ENCODE data around the gene SLC28A3. TPM values are rescaled to one million over a fixed set of nuclear protein-coding genes. Genes with fewer than 3 reads are reported as not detected.
A peak's percentile ranks its signal among the peaks of the same experiment; 100 is the strongest.

The SLC28A3 gene
- total RNA-seq (2021; fragmentation: NEBNext Ultra II Directional; extraction: Animal tissue kit (Norgen Biotek cat#: 25700)): not detected in 2 replicates
- polyA plus RNA-seq (2011; rRNA removed): 0.02 TPM in 1 of 2 replicates, not detected in the other
- polyA plus RNA-seq (2011; cell fraction: cytosol; rRNA removed): 0.01 TPM
- not detected for polyA plus RNA-seq (2011; cell fraction: nucleus; rRNA removed)
- not detected in 4 replicates for polyA plus RNA-seq (2012, experiment 1 of 2)
- polyA plus RNA-seq (2012, experiment 2 of 2): not detected
- 0.02 TPM for polyA plus RNA-seq (2013, experiment 1 of 2)
- polyA plus RNA-seq (2013, experiment 2 of 2): 0.02 TPM
- not detected in 2 replicates for polyA minus RNA-seq (2011; rRNA and poly(A)+ RNA removed)
- polyA minus RNA-seq (2011; cell fraction: cytosol; rRNA and poly(A)+ RNA removed): not detected
- polyA minus RNA-seq (2011; cell fraction: nucleus; rRNA and poly(A)+ RNA removed): not detected
- long read RNA-seq, experiment 1: 0 reads
- long read RNA-seq, experiment 2: 0 reads

GRCh38 chr9:84340535-84340934 lies at the start of gene SLC28A3:
SLC28A3 (minus strand) TSS chr9:84340758; CDS start chr9:84340633, 125 bp downstream.
- CTCF ChIA-PET (ENCODE audit: partially characterized antibody): no interaction called here
- no peak within 1 kb of the TSS for H2BK20ac ChIP-seq (ENCODE audit: low read length)
- no peak within 1 kb of the TSS; a peak in 1 of 8 replicates for H3K4me3 ChIP-seq (ENCODE audit: extremely low read depth in 1 of 4, insufficient read depth in 2 of 4, low read depth in 3 of 4, low read length in 4 of 4)
- FAIRE-seq (no peak), DNase-seq (ENCODE audit: low read depth in 1 of 2, low spot score in 2 of 2) (no peak)
- H3K9me3 ChIP-seq (ENCODE audit: insufficient read depth in 2 of 2, low read depth in 1 of 2, low read length in 1 of 2): no peaks in the 10 kb centered on the region
- no peak within 1 kb of the TSS for H3K23ac ChIP-seq (ENCODE audit: insufficient read length)
- 0 out of 2 replicates have a peak within 1 kb of the TSS, but pooled peaks have one; percentile 27 for H2AFZ ChIP-seq (ENCODE audit: low read length)
- no peak within 1 kb of the TSS for H3K27ac ChIP-seq (ENCODE audit: low read depth, low read length)
- no peak within 1 kb of the TSS for H3K14ac ChIP-seq (ENCODE audit: insufficient read length)
- H3K18ac ChIP-seq (ENCODE audit: extremely low read depth, low read length): no peak within 1 kb of the TSS
- no peak within 1 kb of the TSS for H2BK120ac ChIP-seq (replicated peaks; ENCODE audit: low read depth, low read length)
- no peak within 1 kb of the TSS for H3K56ac ChIP-seq (replicated peaks; ENCODE audit: insufficient read length, low read depth, low read length)
- H3K79me1 ChIP-seq (ENCODE audit: low read depth, low read length): no peaks in the 10 kb centered on the region
- H3K36me3 ChIP-seq (ENCODE audit: control insufficient read depth in 2 of 4, insufficient read depth in 4 of 4, low read length in 3 of 4): no peaks in the 10 kb centered on the region
- H3K79me2 ChIP-seq (ENCODE audit: control insufficient read depth in 1 of 2, insufficient read depth in 2 of 2, low read length in 2 of 2): no peaks in the 10 kb centered on the region
- peaks cover 0 to 3% (median 0%) of the 10 kb centered on the region in 4 experiments; a peak in 3 of 7 replicates for H3K4me1 ChIP-seq (replicated peaks in 1 of 4; ENCODE audit: control insufficient read depth in 3 of 4, insufficient read depth in 4 of 4, low read length in 3 of 4)
- no peaks in the 10 kb centered on the region for H3K27me3 ChIP-seq (replicated peaks in 1 of 4; ENCODE audit: control insufficient read depth in 3 of 4, extremely low read depth in 1 of 4, insufficient read depth in 3 of 4, low read length in 3 of 4)
- POLR2A ChIA-PET (ENCODE audit: partially characterized antibody): no interaction called here
- no peak within 1 kb of the TSS for H4K91ac ChIP-seq (replicated peaks; ENCODE audit: insufficient read length, low read length)
- no peaks in the 10 kb centered on the region for H4K20me1 ChIP-seq (replicated peaks in 1 of 2; ENCODE audit: control insufficient read depth in 1 of 2, insufficient read depth in 2 of 2, low read length in 2 of 2)
- no peak within 1 kb of the TSS for H3K4ac ChIP-seq (replicated peaks; ENCODE audit: insufficient read length, low read depth, low read length)
- no peak within 1 kb of the TSS for H2BK15ac ChIP-seq (ENCODE audit: low read length)
- no peak within 1 kb of the TSS for H2BK12ac ChIP-seq (ENCODE audit: low read depth, low read length)
- peak within 1 kb of the TSS in 1 of 2 experiments; percentile 26; a peak in 3 of 4 replicates for H3K4me2 ChIP-seq (ENCODE audit: insufficient read depth in 1 of 2, low read depth in 2 of 2, low read length in 2 of 2)
- 71% methylated on average over 4 of the region's 5 CpGs; no CpG with 5 or more reads in 1 of the 2 experiments for WGBS, 2 experiments (ENCODE audit: extremely low coverage in 1 of 2, insufficient coverage in 1 of 2, insufficient read length in 1 of 2, insufficient replicate concordance in 2 of 2, low coverage in 1 of 2, low lambda C conversion rate in 2 of 2, missing lambda C conversion rate in 1 of 2)
- no peak within 1 kb of the TSS for H3K9ac ChIP-seq (replicated peaks in 1 of 4; ENCODE audit: extremely low read depth in 1 of 4, low read depth in 3 of 4, low read length in 3 of 4)
- no peak within 1 kb of the TSS for H2AK5ac ChIP-seq (ENCODE audit: low read depth, low read length)
- no peaks in the 10 kb centered on the region for H3K23me2 ChIP-seq (ENCODE audit: low read depth, low read length)
- H4K8ac ChIP-seq (ENCODE audit: extremely low read depth, insufficient read depth, low read length): no peak within 1 kb of the TSS
- H4K5ac ChIP-seq (ENCODE audit: insufficient read length, low read depth, low read length): no peak within 1 kb of the TSS
- H2BK5ac ChIP-seq (ENCODE audit: low read depth, low read length): no peak within 1 kb of the TSS
- TF ChIP-seq E2F6 (IDR thresholded peaks at IDR 0.05): no peak
- no peak for TF ChIP-seq JUN (IDR thresholded peaks at IDR 0.05; ENCODE audit: low read depth, low read length)
- TF ChIP-seq CTBP2 (IDR thresholded peaks at IDR 0.05; ENCODE audit: borderline replicate concordance, insufficient read depth, insufficient read length, low read length): no peak
